PC-9 (cell line): ENCODE measurements around the gene LIMS2. TPM values are rescaled to one million over a fixed set of nuclear protein-coding genes. Genes with fewer than 3 reads are reported as not detected.

Experiments used
- BruUV-seq: library from RNA; stranded (reverse); fragments of 400-500 nt; replicated peaks from 2 replicates; lab custom pipeline; 2021; lab: Mats Ljungman, UMichigan
- CTCF ChIA-PET: fragments of 300-600 bp; sonication (Branson Sonifier 250); formaldehyde crosslinking; loops from one replicate; lab custom pipeline; 2022; ENCODE audit warnings: antibody characterized with exemption; lab: Charles Lee
- POLR2A ChIA-PET: fragments of 300-600 bp; sonication (Branson Sonifier 250); formaldehyde crosslinking; loops from one replicate; lab custom pipeline; 2022; ENCODE audit warnings: antibody characterized with exemption; ENCODE audit not compliant: unreplicated experiment; lab: Charles Lee
- DNase-seq, 2 experiments: peaks; one replicate each; pipeline versions ENCODE4 v3.0.0 to v3.0.0-alpha.2; 2015 to 2022; ENCODE audit warnings: mixed read lengths in 1 of 2
- H2AFZ ChIP-seq: fragments of 200-600 bp; sonication (generic); 2 replicates; pipeline ENCODE4 v1.8.1; 2017; ENCODE audit warnings: antibody characterized with exemption
- H3F3A ChIP-seq: fragments of 200-600 bp; sonication (generic); 2 replicates; pipeline ENCODE4 v1.8.1; 2017; ENCODE audit warnings: antibody characterized with exemption, mild to moderate bottlenecking, low read depth; ENCODE audit not compliant: insufficient read depth
- H3K27ac ChIP-seq: fragments of 200-600 bp; sonication (generic); 2 replicates; pipeline ENCODE4 v1.6.1; 2016; ENCODE audit warnings: mixed run types
- H3K27me3 ChIP-seq: fragments of 200-600 bp; sonication (generic); 2 replicates; pipeline ENCODE4 v1.6.1; 2016; ENCODE audit warnings: low read depth, mixed run types; ENCODE audit not compliant: insufficient read depth
- H3K36me3 ChIP-seq: fragments of 200-600 bp; sonication (generic); 2 replicates; pipeline ENCODE4 v1.6.1; 2016; ENCODE audit warnings: low read depth, mixed run types
- H3K4me1 ChIP-seq: fragments of 200-600 bp; sonication (generic); replicated peaks from 2 replicates; pipeline ENCODE4 v1.6.1; 2016; ENCODE audit warnings: mixed run types; ENCODE audit not compliant: insufficient read depth
- H3K4me2 ChIP-seq: fragments of 200-600 bp; sonication (generic); 2 replicates; pipeline ENCODE4 v1.6.1; 2017; ENCODE audit warnings: mixed run types
- H3K4me3 ChIP-seq: fragments of 200-600 bp; sonication (generic); 2 replicates; pipeline ENCODE4 v1.6.1; 2016; ENCODE audit warnings: mixed run types
- H3K79me2 ChIP-seq: fragments of 200-600 bp; sonication (generic); 2 replicates; pipeline ENCODE4 v1.6.1; 2017; ENCODE audit warnings: low read depth, mixed run types
- H3K9me2 ChIP-seq: fragments of 200-600 bp; sonication (generic); 2 replicates; pipeline ENCODE4 v1.8.1; 2017; ENCODE audit warnings: mild to moderate bottlenecking; ENCODE audit not compliant: insufficient read depth
- H3K9me3 ChIP-seq: fragments of 200-600 bp; sonication (generic); 2 replicates; pipeline ENCODE4 v1.8.1; 2016; ENCODE audit warnings: low read depth; ENCODE audit not compliant: insufficient read depth
- H4K20me1 ChIP-seq: fragments of 200-600 bp; sonication (generic); 2 replicates; pipeline ENCODE4 v1.8.1; 2017; ENCODE audit not compliant: insufficient read depth
- EZH2 ChIP-seq: fragments of 200-600 bp; sonication (generic); IDR thresholded peaks from 2 replicates; pipeline ENCODE4 v1.8.0; 2017; ENCODE audit warnings: antibody characterized with exemption, low read depth
- intact Hi-C: fragments of 100-400 bp; cut with micrococcal nuclease; formaldehyde crosslinking; loops from one replicate; pipeline ENCODE4 v1.10.0; 2022; ENCODE audit not compliant: unreplicated experiment
- total RNA-seq: library from RNA; stranded (reverse); gene quantifications from 2 replicates; pipeline ENCODE4 v1.2.3, GENCODE V29; 2021
- TF ChIP-seq, protein P1 (sequence below): fragments of 200-600 bp; sonication (generic); conservative IDR thresholded peaks from 2 replicates; pipeline ENCODE4 v1.6.1; 2017; ENCODE audit warnings: mixed run types, antibody characterized with exemption, mild to moderate bottlenecking, moderate library complexity

The LIMS2 gene
- total RNA-seq, 1 experiment from 2014 or later: 1.4 TPM

DNA sequence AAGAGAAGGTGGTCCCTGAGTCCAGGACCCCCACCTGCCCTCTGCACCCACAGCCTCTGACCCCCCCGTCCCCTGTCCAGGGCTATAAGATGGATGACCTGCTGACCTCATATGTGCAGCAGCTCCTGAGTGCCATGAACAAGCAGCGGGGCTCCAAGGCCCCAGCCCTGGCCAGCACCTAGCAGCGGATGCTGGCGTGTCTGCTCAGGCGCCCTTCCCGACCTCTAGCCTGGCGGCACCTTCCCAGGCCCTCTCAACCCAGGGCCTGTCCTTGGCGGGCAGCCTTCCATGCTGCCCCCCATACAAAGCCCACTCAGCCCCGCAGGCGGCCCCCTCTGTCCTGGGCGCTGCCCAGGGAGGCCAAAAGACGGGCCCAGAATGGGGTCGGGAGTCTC is 38.1 kb downstream of the LIMS2 start:
- Histone ChIP-seq H3K4me1 (peaks cover 25% of the 10 kb centered on the region), H2AFZ (no peak overlapping the region), H3K4me2 (peak overlapping the region; percentile 54), H3K27ac (peak overlapping the region; percentile 74), H3K4me3 (no peak overlapping the region), H3K9me3 (no peaks in the 10 kb centered on the region), H3K27me3 (no peaks in the 10 kb centered on the region), H3F3A (peaks cover 11% of the 10 kb centered on the region; the same call in 1 of the 2 replicates), H3K79me2 (no peaks in the 10 kb centered on the region), H4K20me1 (no peaks in the 10 kb centered on the region), H3K9me2 (no peaks in the 10 kb centered on the region), H3K36me3 (no peaks in the 10 kb centered on the region)
- no peak for TF ChIP-seq EZH2
- TF ChIP-seq, protein P1, sequence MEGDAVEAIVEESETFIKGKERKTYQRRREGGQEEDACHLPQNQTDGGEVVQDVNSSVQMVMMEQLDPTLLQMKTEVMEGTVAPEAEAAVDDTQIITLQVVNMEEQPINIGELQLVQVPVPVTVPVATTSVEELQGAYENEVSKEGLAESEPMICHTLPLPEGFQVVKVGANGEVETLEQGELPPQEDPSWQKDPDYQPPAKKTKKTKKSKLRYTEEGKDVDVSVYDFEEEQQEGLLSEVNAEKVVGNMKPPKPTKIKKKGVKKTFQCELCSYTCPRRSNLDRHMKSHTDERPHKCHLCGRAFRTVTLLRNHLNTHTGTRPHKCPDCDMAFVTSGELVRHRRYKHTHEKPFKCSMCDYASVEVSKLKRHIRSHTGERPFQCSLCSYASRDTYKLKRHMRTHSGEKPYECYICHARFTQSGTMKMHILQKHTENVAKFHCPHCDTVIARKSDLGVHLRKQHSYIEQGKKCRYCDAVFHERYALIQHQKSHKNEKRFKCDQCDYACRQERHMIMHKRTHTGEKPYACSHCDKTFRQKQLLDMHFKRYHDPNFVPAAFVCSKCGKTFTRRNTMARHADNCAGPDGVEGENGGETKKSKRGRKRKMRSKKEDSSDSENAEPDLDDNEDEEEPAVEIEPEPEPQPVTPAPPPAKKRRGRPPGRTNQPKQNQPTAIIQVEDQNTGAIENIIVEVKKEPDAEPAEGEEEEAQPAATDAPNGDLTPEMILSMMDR: no peak
- ChIA-PET CTCF (interaction anchor here (0.7 to 1.3 kb wide), 2 partner anchors 46 to 355 kb away, joined by 5 to 9 read pairs; no protein-coding TSS in a partner anchor), POLR2A (interaction anchor here (0.5 to 0.9 kb wide), 3 partner anchors 63 to 419 kb away, joined by 3 to 7 read pairs (median 6); partner anchors contain the start of gene IWS1)
- intact Hi-C loops: no loop called here
- BruUV-seq: TSS peak; percentile 86
- DNase-seq: no peak

DNA sequence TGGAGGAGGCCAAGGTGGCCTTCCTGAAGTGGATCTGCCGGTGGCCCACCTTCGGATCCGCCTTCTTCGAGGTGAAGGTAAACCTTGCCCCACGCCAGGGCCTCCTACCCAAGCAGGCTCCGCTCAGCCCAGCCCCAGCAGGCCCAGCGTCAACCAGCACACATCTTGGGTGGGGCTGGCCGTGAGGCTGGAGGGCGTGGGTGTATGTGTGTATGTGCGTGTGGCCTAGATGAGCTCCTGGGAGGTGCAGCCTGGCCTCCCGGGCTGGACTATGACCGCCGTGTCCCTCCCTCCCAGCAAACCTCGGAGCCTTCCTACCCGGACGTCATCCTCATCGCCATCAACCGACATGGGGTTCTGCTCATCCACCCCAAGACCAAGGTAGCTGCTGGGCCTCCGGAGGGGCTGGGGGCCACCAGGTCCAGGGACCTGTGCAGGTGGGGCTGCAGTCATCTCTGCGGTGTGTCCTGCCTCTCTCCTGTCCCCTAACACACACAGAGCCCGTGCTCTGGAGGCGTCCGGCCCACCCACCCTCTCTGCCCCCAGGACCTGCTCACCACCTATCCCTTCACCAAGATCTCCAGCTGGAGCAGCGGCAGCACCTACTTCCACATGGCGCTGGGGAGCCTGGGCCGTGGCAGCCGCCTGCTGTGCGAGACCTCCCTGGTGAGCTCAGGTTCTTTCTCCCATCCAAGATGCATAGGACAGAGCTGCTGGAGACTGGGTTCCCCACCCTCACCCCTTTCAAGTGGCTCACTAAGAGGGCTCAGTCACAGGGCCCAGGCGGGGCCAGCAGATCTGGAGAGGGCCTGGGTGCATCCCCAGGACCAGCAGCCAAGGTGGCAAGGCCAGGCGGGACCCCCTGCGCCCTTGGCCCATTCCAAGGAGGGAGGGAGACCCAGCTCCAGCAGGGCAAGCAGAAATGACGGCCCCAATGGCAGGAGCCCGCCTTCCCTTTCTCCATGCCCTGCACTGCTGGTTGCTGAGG is 38.8 kb downstream of the LIMS2 start:
- no TSS peak for BruUV-seq
- ChIA-PET CTCF (no interaction called here), POLR2A (no interaction called here)
- H3K9me2 ChIP-seq: no peaks in the 10 kb centered on the region
- no peaks in the 10 kb centered on the region for H3K27me3 ChIP-seq
- H3K36me3 ChIP-seq: no peaks in the 10 kb centered on the region
- H4K20me1 ChIP-seq: no peaks in the 10 kb centered on the region
- no peak overlapping the region for H2AFZ ChIP-seq
- H3K4me3 ChIP-seq: no peak overlapping the region
- peaks cover 25% of the 10 kb centered on the region for H3K4me1 ChIP-seq
- no peaks in the 10 kb centered on the region for H3K79me2 ChIP-seq
- no peak for TF ChIP-seq EZH2
- TF ChIP-seq, protein P1: no peak
- H3K9me3 ChIP-seq: no peaks in the 10 kb centered on the region
- intact Hi-C loops: no loop called here
- peak overlapping the region; percentile 54; the same call in 1 of the 2 replicates for H3K4me2 ChIP-seq
- peak overlapping the region; percentile 74 for H3K27ac ChIP-seq
- DNase-seq: no peak
- H3F3A ChIP-seq: peaks cover 11% of the 10 kb centered on the region; the same call in 1 of the 2 replicates

GRCh38 chr2:127635380-127636237 is 39.7 kb downstream of the LIMS2 start:
- Histone ChIP-seq H3K79me2 (no peaks in the 10 kb centered on the region), H2AFZ (no peak overlapping the region), H3K9me3 (no peaks in the 10 kb centered on the region), H3K4me1 (peaks cover 25% of the 10 kb centered on the region), H3K27ac (no peak overlapping the region), H3K36me3 (no peaks in the 10 kb centered on the region), H3K4me3 (no peak overlapping the region), H3K27me3 (no peaks in the 10 kb centered on the region), H3K9me2 (no peaks in the 10 kb centered on the region), H3K4me2 (no peak overlapping the region), H4K20me1 (no peaks in the 10 kb centered on the region), H3F3A (peaks cover 11% of the 10 kb centered on the region; the same call in 1 of the 2 replicates)
- TF ChIP-seq, protein P1: no peak
- intact Hi-C loops: no loop called here
- BruUV-seq: no TSS peak
- no peak for DNase-seq
- POLR2A ChIA-PET: no interaction called here
- CTCF ChIA-PET: no interaction called here
